Articular chondrocyte of knee joint (primary cell): ENCODE measurements around the gene KLF3. TPM values are rescaled to one million over a fixed set of nuclear protein-coding genes. Genes with fewer than 3 reads are reported as not detected.

ENCODE experiments used
- total RNA-seq: library from RNA; depleted of rRNA; stranded (reverse); fragments of >200 nt; gene quantifications from 2 replicates; pipeline ENCODE4 v1.2.3, GENCODE V29; 2012

KLF3 gene
- total RNA-seq: 35.0 and 41.0 TPM in 2 replicates

GRCh38 chr4:38663801-38664705 is at the start of gene KLF3:
Gene KLF3 (plus strand): TSS chr4:38664199. CDS start chr4:38680626, 16,427 bp downstream.

Other genes with a start within 250 kb of the KLF3 start
- not detected in 2 replicates for gene TLR10, start 118.8 kb downstream of the KLF3 start, total RNA-seq
- gene TLR1, start 140.6 kb downstream of the KLF3 start, total RNA-seq: 3.0 and 8.4 TPM in 2 replicates
- gene TLR6, start 192.6 kb downstream of the KLF3 start, total RNA-seq: 5.7 and 6.1 TPM in 2 replicates
- 387 and 432 TPM in 2 replicates for gene FAM114A1, start 203.6 kb downstream of the KLF3 start, total RNA-seq